Measurements from ENCODE around the gene H1-8.

H1-8 gene

DNA sequence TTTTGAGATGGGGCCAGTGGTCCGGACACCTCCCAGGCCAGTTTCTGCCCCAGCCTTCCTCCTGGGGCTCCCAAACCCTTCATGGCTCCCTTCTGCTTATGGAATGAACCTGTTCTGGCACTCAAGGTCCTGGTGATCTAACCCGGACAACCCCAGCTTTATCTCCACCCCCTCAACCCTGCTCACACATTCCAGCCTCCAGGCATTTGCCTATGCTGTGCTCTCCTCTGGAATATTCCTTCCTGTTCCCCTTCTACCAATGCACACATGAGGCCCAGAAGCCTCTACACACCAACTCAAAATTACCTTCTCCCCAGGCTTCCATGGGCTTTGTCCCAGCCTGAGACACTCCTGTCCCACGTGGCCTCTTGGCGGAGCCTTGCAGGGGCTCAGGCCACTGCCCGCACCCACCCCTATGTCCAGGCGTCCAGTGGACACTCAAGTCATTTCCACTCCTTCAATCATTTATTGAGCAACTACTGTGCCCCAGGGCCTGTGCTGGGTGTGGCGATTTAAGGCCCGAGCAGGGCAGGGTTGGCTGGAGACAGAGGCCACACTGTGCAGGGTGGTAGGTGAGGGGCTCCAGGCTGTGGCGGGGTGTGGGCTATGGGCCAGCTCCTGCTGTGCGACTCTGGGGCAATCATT is 44.7 kb downstream of the H1-8 start:
- Histone ChIP-seq H3K4me1 (no peaks in the 10 kb centered on the region), H3K9ac (no peak overlapping the region), H3K27me3 (ENCODE audit: control insufficient read depth, insufficient read depth, low read length) (no peaks in the 10 kb centered on the region), H3K4me2 (ENCODE audit: low read length) (no peak overlapping the region), H3K36me3 (ENCODE audit: control insufficient read depth, insufficient read depth, low read length) (no peaks in the 10 kb centered on the region), H3K4me3 (ENCODE audit: low read depth, low read length) (no peak overlapping the region), H3K79me2 (peaks cover 2% of the 10 kb centered on the region), H3K27ac (no peak overlapping the region), H2AFZ (no peak overlapping the region), H3K9me3 (ENCODE audit: control insufficient read depth, low read length) (no peaks in the 10 kb centered on the region)
- TF ChIP-seq CTCF (IDR thresholded peaks at IDR 0.05) = no peak

DNA sequence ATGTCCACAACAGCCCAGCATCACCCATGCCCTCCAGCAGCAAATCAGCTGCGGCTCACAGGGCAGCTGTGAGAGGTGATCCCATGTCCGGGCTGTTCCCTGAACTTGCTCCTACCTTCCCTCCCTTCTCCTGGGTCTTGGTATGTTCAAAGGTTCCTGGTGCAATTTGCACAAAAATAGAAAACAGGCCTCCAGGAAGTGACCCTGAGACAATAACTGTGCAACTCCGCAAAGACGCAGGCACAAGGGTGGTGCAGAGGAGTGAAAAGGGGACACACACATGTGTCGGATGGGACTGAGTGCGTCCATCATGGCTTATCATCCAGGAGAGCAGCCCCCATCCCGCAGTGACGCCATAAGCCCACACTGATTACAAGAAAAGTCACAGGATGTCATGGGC is 47.2 kb downstream of the H1-8 start:
- Histone ChIP-seq H3K27me3 (ENCODE audit: control insufficient read depth, insufficient read depth, low read length) (no peaks in the 10 kb centered on the region), H3K9ac (no peak overlapping the region), H3K4me1 (no peaks in the 10 kb centered on the region), H3K4me2 (ENCODE audit: low read length) (no peak overlapping the region), H3K27ac (no peak overlapping the region), H3K36me3 (ENCODE audit: control insufficient read depth, insufficient read depth, low read length) (no peaks in the 10 kb centered on the region), H3K9me3 (ENCODE audit: control insufficient read depth, low read length) (no peaks in the 10 kb centered on the region), H3K4me3 (ENCODE audit: low read depth, low read length) (no peak overlapping the region), H2AFZ (no peak overlapping the region), H3K79me2 (peaks cover 2% of the 10 kb centered on the region)
- TF ChIP-seq CTCF (IDR thresholded peaks at IDR 0.05) = no peak

GRCh38 chr3:129591932-129592331 is 49.0 kb downstream of the H1-8 start:
- Histone ChIP-seq H3K9ac (no peak overlapping the region), H2AFZ (no peak overlapping the region), H3K4me2 (ENCODE audit: low read length) (no peak overlapping the region), H3K36me3 (ENCODE audit: control insufficient read depth, insufficient read depth, low read length) (no peaks in the 10 kb centered on the region), H3K4me3 (ENCODE audit: low read depth, low read length) (no peak overlapping the region), H3K79me2 (no peaks in the 10 kb centered on the region), H3K27ac (peak overlapping the region; percentile 53), H3K4me1 (no peaks in the 10 kb centered on the region), H3K9me3 (ENCODE audit: control insufficient read depth, low read length) (no peaks in the 10 kb centered on the region), H3K27me3 (ENCODE audit: control insufficient read depth, insufficient read depth, low read length) (no peaks in the 10 kb centered on the region)
- no peak for TF ChIP-seq CTCF (IDR thresholded peaks at IDR 0.05)

DNA sequence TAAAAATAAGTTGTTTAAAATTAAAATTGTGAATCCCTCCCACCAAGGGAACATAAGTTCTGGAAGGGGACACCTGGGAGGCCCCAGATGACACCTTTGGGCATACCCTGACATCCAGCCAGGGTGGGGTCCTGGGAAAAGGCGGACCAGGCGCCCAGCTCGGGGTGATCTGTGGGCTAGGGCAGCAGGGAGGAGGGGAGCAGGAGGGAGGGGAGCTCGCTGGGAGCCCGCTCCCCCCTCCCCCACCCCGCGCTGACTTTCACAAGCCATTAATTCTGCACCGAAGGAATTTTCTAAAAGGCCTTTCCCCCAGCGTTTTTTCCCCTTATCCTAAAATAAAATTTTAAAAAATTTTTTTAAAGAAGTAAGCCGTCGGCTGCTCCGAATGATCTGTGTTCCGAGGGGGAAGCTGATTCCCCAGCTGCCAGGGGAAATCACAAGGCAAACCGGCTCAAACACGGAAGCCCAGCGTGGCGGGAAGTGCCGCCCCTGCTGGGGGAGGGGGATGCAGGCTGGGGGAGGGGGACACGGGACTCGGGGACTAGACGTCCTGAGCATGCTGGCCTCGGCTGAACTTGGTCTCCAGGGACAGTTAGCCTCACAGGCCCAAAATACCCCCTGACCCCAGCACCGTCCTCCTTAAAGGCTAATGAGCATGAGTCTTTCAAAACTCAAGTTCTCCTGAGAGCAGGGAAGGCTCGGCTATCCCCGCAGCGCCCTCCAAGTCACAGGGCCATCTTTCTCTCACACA is 49.6 kb downstream of the H1-8 start:
- Histone ChIP-seq H3K79me2 (no peaks in the 10 kb centered on the region), H3K4me2 (ENCODE audit: low read length) (no peak overlapping the region), H3K4me3 (ENCODE audit: low read depth, low read length) (no peak overlapping the region), H2AFZ (no peak overlapping the region), H3K36me3 (ENCODE audit: control insufficient read depth, insufficient read depth, low read length) (no peaks in the 10 kb centered on the region), H3K9ac (no peak overlapping the region), H3K27ac (peak overlapping the region; percentile 75), H3K4me1 (no peaks in the 10 kb centered on the region), H3K27me3 (ENCODE audit: control insufficient read depth, insufficient read depth, low read length) (no peaks in the 10 kb centered on the region), H3K9me3 (ENCODE audit: control insufficient read depth, low read length) (no peaks in the 10 kb centered on the region)
- TF ChIP-seq CTCF (IDR thresholded peaks at IDR 0.05) = no peak

GRCh38 chr3:129593230-129593594 is 50.2 kb downstream of the H1-8 start:
- H3K4me1 ChIP-seq = no peaks in the 10 kb centered on the region
- no peaks in the 10 kb centered on the region for H3K79me2 ChIP-seq
- H3K9ac ChIP-seq = no peak overlapping the region
- no peak overlapping the region for H3K4me3 ChIP-seq (ENCODE audit: low read depth, low read length)
- H3K4me2 ChIP-seq (ENCODE audit: low read length) = no peak overlapping the region
- H3K9me3 ChIP-seq (ENCODE audit: control insufficient read depth, low read length) = no peaks in the 10 kb centered on the region
- peak overlapping the region; percentile 75 for H3K27ac ChIP-seq
- H3K36me3 ChIP-seq (ENCODE audit: control insufficient read depth, insufficient read depth, low read length) = no peaks in the 10 kb centered on the region
- no peaks in the 10 kb centered on the region for H3K27me3 ChIP-seq (ENCODE audit: control insufficient read depth, insufficient read depth, low read length)
- no peak overlapping the region for H2AFZ ChIP-seq
- no peak for TF ChIP-seq CTCF (IDR thresholded peaks at IDR 0.05)
